GM12865 (cell line): Measurements from ENCODE around the gene PAPOLG.
A peak's percentile ranks its signal among the peaks of the same experiment; 100 is the strongest.

Experiments
- DNase-seq: peaks from one replicate; pipeline ENCODE4 v3.0.0; 2010; ENCODE audit warnings: low read depth
- H3K4me3 ChIP-seq: 2 replicates; pipeline ENCODE4 v1.5.1; 2011; ENCODE audit warnings: mild to moderate bottlenecking, low read depth, low read length, control low read depth
- TF ChIP-seq, protein P1 (sequence below): IDR thresholded peaks from 2 replicates; pipeline ENCODE4 v1.5.1; 2011; ENCODE audit warnings: low read length, control low read depth, low read depth, inconsistent platforms; ENCODE audit not compliant: insufficient read depth; ENCODE audit errors: missing control alignments

Gene PAPOLG

GRCh38 chr2:60719331-60719730 is 36.7 kb upstream of the PAPOLG start:
- DNase-seq = no peak
- H3K4me3 ChIP-seq = no peak overlapping the region
- TF ChIP-seq, protein P1, sequence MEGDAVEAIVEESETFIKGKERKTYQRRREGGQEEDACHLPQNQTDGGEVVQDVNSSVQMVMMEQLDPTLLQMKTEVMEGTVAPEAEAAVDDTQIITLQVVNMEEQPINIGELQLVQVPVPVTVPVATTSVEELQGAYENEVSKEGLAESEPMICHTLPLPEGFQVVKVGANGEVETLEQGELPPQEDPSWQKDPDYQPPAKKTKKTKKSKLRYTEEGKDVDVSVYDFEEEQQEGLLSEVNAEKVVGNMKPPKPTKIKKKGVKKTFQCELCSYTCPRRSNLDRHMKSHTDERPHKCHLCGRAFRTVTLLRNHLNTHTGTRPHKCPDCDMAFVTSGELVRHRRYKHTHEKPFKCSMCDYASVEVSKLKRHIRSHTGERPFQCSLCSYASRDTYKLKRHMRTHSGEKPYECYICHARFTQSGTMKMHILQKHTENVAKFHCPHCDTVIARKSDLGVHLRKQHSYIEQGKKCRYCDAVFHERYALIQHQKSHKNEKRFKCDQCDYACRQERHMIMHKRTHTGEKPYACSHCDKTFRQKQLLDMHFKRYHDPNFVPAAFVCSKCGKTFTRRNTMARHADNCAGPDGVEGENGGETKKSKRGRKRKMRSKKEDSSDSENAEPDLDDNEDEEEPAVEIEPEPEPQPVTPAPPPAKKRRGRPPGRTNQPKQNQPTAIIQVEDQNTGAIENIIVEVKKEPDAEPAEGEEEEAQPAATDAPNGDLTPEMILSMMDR = no peak

GRCh38 chr2:60725466-60725865 is 30.6 kb upstream of the PAPOLG start:
- TF ChIP-seq, protein P1 = no peak
- DNase-seq = no peak
- no peak overlapping the region for H3K4me3 ChIP-seq

DNA sequence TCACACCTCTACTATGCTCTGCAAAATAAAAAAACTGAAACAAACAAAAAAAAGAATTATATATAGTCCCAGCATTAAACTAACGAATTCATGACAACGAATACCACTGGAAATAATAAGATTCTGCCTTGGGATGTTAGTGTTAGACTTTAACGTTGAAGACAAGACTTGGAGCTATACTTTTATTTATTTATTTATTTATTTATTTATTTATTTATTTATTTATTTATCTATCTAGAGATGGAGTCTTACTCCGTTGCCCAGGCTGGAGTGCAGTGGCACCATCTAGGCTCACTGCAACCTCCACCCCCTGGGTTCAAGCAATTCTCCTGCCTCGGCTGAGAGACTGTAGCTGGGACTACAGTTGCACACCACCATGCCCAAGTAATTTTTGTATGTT is 27.2 kb upstream of the PAPOLG start:
- H3K4me3 ChIP-seq = no peak overlapping the region
- DNase-seq = no peak
- TF ChIP-seq, protein P1 = no peak

DNA sequence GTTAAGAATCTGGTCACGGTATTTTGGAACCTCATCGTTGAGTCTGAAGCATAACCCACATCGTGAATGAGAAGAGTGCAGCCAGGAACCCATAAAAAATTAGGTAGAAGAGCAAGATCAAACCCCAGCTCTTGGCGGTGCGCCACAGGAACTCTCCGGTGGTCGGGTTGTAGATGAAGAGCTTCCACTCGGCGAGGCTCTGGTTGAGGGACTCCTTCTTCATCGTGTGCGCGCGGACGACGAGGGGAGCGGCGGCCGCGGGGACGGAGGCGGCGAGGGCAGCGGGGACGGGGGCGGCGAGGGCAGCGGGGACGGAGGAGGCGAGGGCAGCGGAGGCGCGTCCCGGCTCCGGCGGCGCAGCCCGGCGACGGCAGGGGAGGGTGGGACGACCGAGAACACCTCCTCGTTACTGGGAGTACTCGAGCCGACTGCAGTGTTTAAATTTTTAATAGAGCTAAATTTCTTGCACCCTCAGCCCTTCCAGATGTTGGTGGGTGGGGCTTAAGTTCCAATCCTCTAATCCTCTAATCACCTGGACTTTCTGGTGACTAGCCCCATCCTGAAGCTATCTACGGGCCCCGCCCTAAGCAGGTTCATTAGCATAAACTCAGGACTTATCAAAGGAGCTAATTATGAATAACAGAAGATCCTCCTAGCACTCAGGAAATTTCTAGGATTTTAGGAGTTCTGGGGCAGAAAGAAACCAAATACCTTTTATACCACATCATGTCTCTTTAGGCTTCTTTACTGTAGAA is 20.4 kb upstream of the PAPOLG start:
- DNase-seq = no peak
- peak overlapping the region; percentile 11 for H3K4me3 ChIP-seq
- TF ChIP-seq, protein P1 = no peak

GRCh38 chr2:60738679-60739078 is 17.4 kb upstream of the PAPOLG start:
- no peak for DNase-seq
- TF ChIP-seq, protein P1 = no peak
- H3K4me3 ChIP-seq = no peak overlapping the region

- TF ChIP-seq, protein P1 = no peak
- no peak for DNase-seq
- no peak overlapping the region for H3K4me3 ChIP-seq
Measured at GRCh38 chr2:60739156-60739555, 16.9 kb upstream of the PAPOLG start.

DNA sequence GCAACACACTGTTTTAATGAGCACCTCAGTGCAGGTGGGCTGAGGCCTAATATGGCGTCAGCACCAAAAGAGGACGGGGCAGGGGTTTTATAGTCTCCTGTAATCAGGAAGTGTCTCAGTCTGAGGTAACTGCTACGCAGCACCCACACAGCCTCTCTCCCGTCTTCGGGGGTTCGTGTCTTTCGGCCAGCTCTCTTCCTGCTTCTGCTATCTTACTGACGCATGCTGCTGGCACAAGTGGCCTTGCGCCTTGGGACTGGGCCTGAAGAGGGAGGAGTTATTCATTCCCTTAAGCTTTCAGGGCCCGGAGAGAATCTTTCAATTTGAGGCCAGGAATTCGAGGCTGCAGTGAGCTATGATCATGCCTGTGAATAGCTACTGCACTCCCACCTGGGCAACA is 14.5 kb upstream of the PAPOLG start:
- TF ChIP-seq, protein P1 = no peak
- no peak for DNase-seq
- H3K4me3 ChIP-seq = no peak overlapping the region
